GM10266 (cell line): ENCODE data around the gene RERE.

Experiments used
- DNase-seq: peaks from one replicate; pipeline ENCODE4 v3.0.0; 2012; ENCODE audit errors: extremely low spot score
- CTCF ChIP-seq: IDR thresholded peaks from 2 replicates; pipeline ENCODE4 v1.5.1; 2012; ENCODE audit warnings: mild to moderate bottlenecking, low read depth; ENCODE audit not compliant: control insufficient read depth, insufficient read depth; ENCODE audit errors: missing control alignments

Gene RERE

GRCh38 chr1:8330271-8331125 lies 486.9 kb downstream of the RERE start:
- DNase-seq, result no peak
- no peak for TF ChIP-seq CTCF

GRCh38 chr1:8329858-8330257 lies 487.6 kb downstream of the RERE start:
- DNase-seq, result no peak
- TF ChIP-seq CTCF, result no peak

GRCh38 chr1:8329439-8329838 lies 488.0 kb downstream of the RERE start:
- no peak for TF ChIP-seq CTCF
- DNase-seq, result no peak

GRCh38 chr1:8328271-8328670 lies 489.2 kb downstream of the RERE start:
- no peak for DNase-seq
- TF ChIP-seq CTCF, result no peak

GRCh38 chr1:8326265-8326664 lies 491.2 kb downstream of the RERE start:
- TF ChIP-seq CTCF, result no peak
- DNase-seq, result no peak

- DNase-seq, result no peak
- no peak for TF ChIP-seq CTCF
Measured at GRCh38 chr1:8325771-8326170, 491.7 kb downstream of the RERE start.

- no peak for TF ChIP-seq CTCF
- DNase-seq, result no peak
Measured at GRCh38 chr1:8324176-8324810, 493.1 kb downstream of the RERE start.
